GM12864 (cell line): ENCODE measurements around the gene AMMECR1.

ENCODE experiments used
- DNase-seq: peaks from one replicate; pipeline ENCODE4 v3.0.0-alpha.2; 2011; ENCODE audit warnings: low read depth
- H3K4me3 ChIP-seq: 2 replicates; pipeline ENCODE4 v1.5.1; 2011; ENCODE audit warnings: mild to moderate bottlenecking, low read depth, low read length, control low read depth
- TF ChIP-seq, protein P1 (sequence below): IDR thresholded peaks from 2 replicates; pipeline ENCODE4 v1.5.1; 2011; ENCODE audit warnings: low read depth, mild to moderate bottlenecking, moderate library complexity, low read length, control low read depth, inconsistent platforms; ENCODE audit errors: missing control alignments

The AMMECR1 gene

GRCh38 chrX:110216027-110216426 lies 101.9 kb downstream of the AMMECR1 start:
- TF ChIP-seq, protein P1, sequence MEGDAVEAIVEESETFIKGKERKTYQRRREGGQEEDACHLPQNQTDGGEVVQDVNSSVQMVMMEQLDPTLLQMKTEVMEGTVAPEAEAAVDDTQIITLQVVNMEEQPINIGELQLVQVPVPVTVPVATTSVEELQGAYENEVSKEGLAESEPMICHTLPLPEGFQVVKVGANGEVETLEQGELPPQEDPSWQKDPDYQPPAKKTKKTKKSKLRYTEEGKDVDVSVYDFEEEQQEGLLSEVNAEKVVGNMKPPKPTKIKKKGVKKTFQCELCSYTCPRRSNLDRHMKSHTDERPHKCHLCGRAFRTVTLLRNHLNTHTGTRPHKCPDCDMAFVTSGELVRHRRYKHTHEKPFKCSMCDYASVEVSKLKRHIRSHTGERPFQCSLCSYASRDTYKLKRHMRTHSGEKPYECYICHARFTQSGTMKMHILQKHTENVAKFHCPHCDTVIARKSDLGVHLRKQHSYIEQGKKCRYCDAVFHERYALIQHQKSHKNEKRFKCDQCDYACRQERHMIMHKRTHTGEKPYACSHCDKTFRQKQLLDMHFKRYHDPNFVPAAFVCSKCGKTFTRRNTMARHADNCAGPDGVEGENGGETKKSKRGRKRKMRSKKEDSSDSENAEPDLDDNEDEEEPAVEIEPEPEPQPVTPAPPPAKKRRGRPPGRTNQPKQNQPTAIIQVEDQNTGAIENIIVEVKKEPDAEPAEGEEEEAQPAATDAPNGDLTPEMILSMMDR, result no peak
- no peak for DNase-seq
- no peak overlapping the region for H3K4me3 ChIP-seq

- no peak for DNase-seq
- TF ChIP-seq, protein P1, result no peak
- H3K4me3 ChIP-seq, result no peak overlapping the region
Measured at GRCh38 chrX:110215411-110215810, 102.5 kb downstream of the AMMECR1 start.

GRCh38 chrX:110214684-110215083 lies 103.2 kb downstream of the AMMECR1 start:
- no peak for DNase-seq
- TF ChIP-seq, protein P1, result no peak
- H3K4me3 ChIP-seq, result no peak overlapping the region

GRCh38 chrX:110213183-110213582 lies 104.7 kb downstream of the AMMECR1 start:
- TF ChIP-seq, protein P1, result no peak
- H3K4me3 ChIP-seq, result no peak overlapping the region
- no peak for DNase-seq

- no peak overlapping the region for H3K4me3 ChIP-seq
- TF ChIP-seq, protein P1, result no peak
- DNase-seq, result no peak
Measured at GRCh38 chrX:110212299-110212698, 105.6 kb downstream of the AMMECR1 start.

- TF ChIP-seq, protein P1, result no peak
- no peak overlapping the region for H3K4me3 ChIP-seq
- DNase-seq, result no peak
Measured at GRCh38 chrX:110211340-110211739, 106.5 kb downstream of the AMMECR1 start.

DNA sequence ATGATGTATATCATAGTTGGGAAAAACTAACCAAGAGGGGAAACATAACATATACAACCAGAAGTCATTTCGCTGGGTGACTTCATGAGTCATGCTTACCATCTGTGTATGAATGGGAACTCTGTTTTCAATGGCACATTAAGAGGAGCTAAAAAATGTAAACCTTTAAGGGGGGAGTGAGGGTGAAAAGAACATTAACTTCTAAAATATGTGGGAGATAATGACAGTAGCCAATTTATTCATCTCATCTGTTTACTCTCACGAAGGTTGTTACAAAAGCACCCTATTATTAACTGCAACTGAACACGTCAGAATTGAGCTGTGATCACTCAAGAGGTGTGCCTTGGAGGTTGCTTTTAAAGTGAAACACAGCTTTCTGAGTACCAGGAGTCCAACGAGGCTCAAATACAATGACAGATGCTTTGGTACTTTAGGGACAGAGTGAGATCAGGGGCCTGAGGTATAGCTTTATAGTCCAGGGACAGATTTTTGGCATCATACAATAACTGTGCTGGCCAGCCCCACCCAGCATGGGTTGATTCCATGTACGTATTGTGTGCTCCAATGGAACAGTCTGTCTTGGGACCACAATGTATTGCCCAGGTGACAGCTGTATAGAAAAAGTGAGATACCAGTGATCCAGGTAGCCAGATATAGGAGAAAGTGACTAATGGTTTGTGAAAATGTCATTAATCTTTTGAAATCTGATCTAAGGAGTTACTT lies 107.3 kb downstream of the AMMECR1 start:
- DNase-seq, result no peak
- TF ChIP-seq, protein P1, result no peak
- no peak overlapping the region for H3K4me3 ChIP-seq
